SK-N-SH (cell line): ENCODE results near the gene PSKH1. TPM values are rescaled to one million over a fixed set of nuclear protein-coding genes. Genes with fewer than 3 reads are reported as not detected.
A peak's percentile ranks its signal among the peaks of the same experiment; 100 is the strongest.

ENCODE experiments used
- CTCF ChIA-PET: fragments of 300-600, 350-600 bp; formaldehyde crosslinking; extraction: SDS; loops from one replicate; lab custom pipeline; 2021; lab: Yijun Ruan, JAX
- POLR2A ChIA-PET: fragments of 350-600 bp; sonication (Branson Sonifier 250); formaldehyde crosslinking; extraction: SDS; loops from one replicate; lab custom pipeline; 2020; ENCODE audit warnings: antibody characterized with exemption, inconsistent platforms; lab: Yijun Ruan, JAX
- DNase-seq: peaks from one replicate; pipeline ENCODE4 v3.0.0; 2012
- H2AFZ ChIP-seq: fragments of 200-600 bp; sonication (generic); 2 replicates; pipeline ENCODE4 v1.8.1; 2016; ENCODE audit warnings: antibody characterized with exemption, mild to moderate bottlenecking, low read depth
- H3F3A ChIP-seq: fragments of 200-600 bp; sonication (generic); replicated peaks from 2 replicates; pipeline ENCODE3; 2016; ENCODE audit warnings: antibody characterized with exemption, mild to moderate bottlenecking; ENCODE audit not compliant: insufficient read depth
- H3K27ac ChIP-seq, 2 experiments: fragments of 200-500 bp in 1 of 2; fragments of 200-600 bp in 1 of 2; sonication (Bioruptor generic) in 1 of 2; sonication (generic), shearing (Covaris generic) in 1 of 2; 2 replicates each; pipeline versions ENCODE4 v1.5.1 to v1.6.1; 2014 to 2016; ENCODE audit warnings: low read depth in 2 of 2, inconsistent platforms in 1 of 2, low read length in 1 of 2, mild to moderate bottlenecking in 1 of 2, mixed read lengths in 1 of 2
- H3K27me3 ChIP-seq: fragments of 200-600 bp; sonication (generic), shearing (Covaris generic); 2 replicates; pipeline ENCODE4 v1.6.1; 2016; ENCODE audit warnings: mixed run types; ENCODE audit not compliant: insufficient read depth
- H3K36me3 ChIP-seq, 2 experiments: fragments of 200-500 bp in 1 of 2; fragments of 200-600 bp in 1 of 2; sonication (Bioruptor generic) in 1 of 2; sonication (generic) in 1 of 2; replicated peaks in 1 of 2; 2 replicates each; pipeline versions ENCODE3 to v1.5.1; 2014 to 2016; ENCODE audit warnings: low read length in 1 of 2, mild to moderate bottlenecking in 1 of 2; ENCODE audit not compliant: insufficient read depth in 2 of 2, control insufficient read depth in 1 of 2
- H3K4me1 ChIP-seq, 2 experiments: fragments of 200-500 bp in 1 of 2; fragments of 200-600 bp in 1 of 2; sonication (Bioruptor generic) in 1 of 2; sonication (generic), shearing (Covaris generic) in 1 of 2; 2 replicates each; pipeline versions ENCODE4 v1.5.1 to v1.6.1; 2014 to 2016; ENCODE audit warnings: low read depth in 1 of 2, low read length in 1 of 2, mixed run types in 1 of 2; ENCODE audit not compliant: insufficient read depth in 2 of 2, control insufficient read depth in 1 of 2
- H3K4me2 ChIP-seq: fragments of 200-600 bp; sonication (generic), shearing (Covaris generic); 2 replicates; pipeline ENCODE4 v1.6.1; 2017; ENCODE audit warnings: mixed run types
- H3K4me3 ChIP-seq, 2 experiments: fragments of 200-500 bp in 1 of 2; fragments of 200-600 bp in 1 of 2; sonication (Bioruptor generic) in 1 of 2; sonication (generic), shearing (Covaris generic) in 1 of 2; 2 replicates each; pipeline versions ENCODE4 v1.5.1 to v1.8.1; 2014 to 2016; ENCODE audit warnings: low read depth in 2 of 2, inconsistent platforms in 1 of 2, low read length in 1 of 2, mild to moderate bottlenecking in 1 of 2, mixed read lengths in 1 of 2, moderate library complexity in 1 of 2
- H3K79me2 ChIP-seq: fragments of 200-600 bp; sonication (generic); 2 replicates; pipeline ENCODE4 v1.8.1; 2017; ENCODE audit warnings: mild to moderate bottlenecking; ENCODE audit not compliant: insufficient read depth
- H3K9ac ChIP-seq: fragments of 200-600 bp; sonication (generic); 2 replicates; pipeline ENCODE4 v1.6.1; 2017; ENCODE audit warnings: mixed run types
- H3K9me2 ChIP-seq: fragments of 200-600 bp; sonication (generic); 2 replicates; pipeline ENCODE4 v1.6.1; 2017; ENCODE audit warnings: mixed run types
- H3K9me3 ChIP-seq: fragments of 200-600 bp; sonication (generic); 2 replicates; pipeline ENCODE4 v1.6.1; 2017; ENCODE audit warnings: mixed run types, mild to moderate bottlenecking, moderate library complexity
- H4K20me1 ChIP-seq: fragments of 200-600 bp; sonication (generic); 2 replicates; pipeline ENCODE4 v1.6.1; 2017; ENCODE audit warnings: mild to moderate bottlenecking, mixed run types; ENCODE audit not compliant: insufficient read depth
- CHD2 ChIP-seq: fragments of 150-350 bp; IDR thresholded peaks from 2 replicates; pipeline ENCODE4 v1.6.1; 2018; ENCODE audit warnings: low read length; ENCODE audit not compliant: partially characterized antibody
- ELF1 ChIP-seq: IDR thresholded peaks from 2 replicates; pipeline ENCODE4 v1.4.0; 2012
- GABPA ChIP-seq: IDR thresholded peaks from 2 replicates; pipeline ENCODE4 v1.4.0; 2012; ENCODE audit warnings: low read depth, mild to moderate bottlenecking
- GATA2 ChIP-seq: sonication (generic); formaldehyde crosslinking; IDR thresholded peaks from 2 replicates; pipeline ENCODE4 v1.5.0; 2020; ENCODE audit warnings: mild to moderate bottlenecking, missing genetic modification reagents
- JUND ChIP-seq: IDR thresholded peaks from 2 replicates; pipeline ENCODE4 v1.4.0; 2012
- MEF2A ChIP-seq: IDR thresholded peaks from 2 replicates; pipeline ENCODE4 v1.4.0; 2012; ENCODE audit warnings: low read depth, borderline replicate concordance
- MXI1 ChIP-seq: IDR thresholded peaks from 2 replicates; pipeline ENCODE4 v1.6.1; 2012; ENCODE audit warnings: mild to moderate bottlenecking, low read depth, low read length, improper control_type of control experiment
- POLR2AphosphoS5 ChIP-seq: IDR thresholded peaks from 2 replicates; pipeline ENCODE4 v1.6.1; 2012; ENCODE audit warnings: low read depth, low read length
- SIN3A ChIP-seq: IDR thresholded peaks from 2 replicates; pipeline ENCODE4 v1.6.1; 2012; ENCODE audit warnings: low read depth, mild to moderate bottlenecking, low read length, moderate library complexity, borderline replicate concordance
- SMC3 ChIP-seq: IDR thresholded peaks from 2 replicates; pipeline ENCODE4 v1.6.1; 2012; ENCODE audit warnings: low read depth, low read length, improper control_type of control experiment
- TAF1 ChIP-seq: IDR thresholded peaks from 2 replicates; pipeline ENCODE4 v1.6.1; 2012; ENCODE audit warnings: low read depth, mild to moderate bottlenecking, low read length, moderate library complexity, borderline replicate concordance
- TEAD4 ChIP-seq: IDR thresholded peaks from 2 replicates; pipeline ENCODE4 v1.4.0; 2012; ENCODE audit warnings: mild to moderate bottlenecking, borderline replicate concordance; ENCODE audit not compliant: insufficient read depth
- YY1 ChIP-seq: IDR thresholded peaks from 2 replicates; pipeline ENCODE4 v1.4.0; 2012; ENCODE audit warnings: low read depth, mild to moderate bottlenecking
- WGBS: methylation state at CpG from one replicate; pipeline ENCODE4 v1.1.6; 2017; ENCODE audit warnings: low lambda C conversion rate; 5-methylcytosine and 5-hydroxymethylcytosine counted together
- polyA plus RNA-seq, 3 experiments: library from polyadenylated mRNA; depleted of rRNA; stranded (reverse); fragments of >200 nt; gene quantifications; 2 replicates each; pipeline ENCODE4 v1.2.3, GENCODE V29; 2012
- TF ChIP-seq, protein P1 (sequence below): IDR thresholded peaks from 2 replicates; pipeline ENCODE4 v1.4.0; 2012; ENCODE audit warnings: low read depth, borderline replicate concordance
- TF ChIP-seq, protein P2 (sequence below): fragments of 150-350 bp; IDR thresholded peaks from 2 replicates; pipeline ENCODE4 v1.6.1; 2017; ENCODE audit warnings: antibody characterized with exemption, low read length, low read depth, borderline replicate concordance
- TF ChIP-seq, protein P3 (sequence below): IDR thresholded peaks from 2 replicates; pipeline ENCODE4 v1.4.0; 2012; ENCODE audit warnings: low read depth
- TF ChIP-seq, protein P4 (sequence below): IDR thresholded peaks from 2 replicates; pipeline ENCODE4; 2012

The PSKH1 gene
- polyA plus RNA-seq, 1 of the 3 experiments (the other 2 are of a cell fraction): 30.1 TPM

DNA sequence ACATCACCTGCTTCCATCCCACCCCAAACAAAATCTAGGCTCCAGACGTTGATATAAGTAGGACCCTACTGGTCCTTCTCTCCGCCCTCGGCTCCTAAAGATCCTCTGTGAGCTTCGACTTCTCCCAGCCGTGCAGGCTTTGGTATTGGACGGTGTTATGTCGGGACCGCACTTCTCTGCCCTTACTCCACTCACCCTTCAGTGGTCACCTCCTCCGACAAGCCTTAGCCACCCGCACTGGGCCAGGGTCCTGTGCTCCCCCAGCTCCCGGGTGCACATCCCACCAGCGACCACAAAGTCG is 42.0 kb downstream of the PSKH1 start:
- WGBS: 14% methylated on average over 13 of the region's 13 CpGs
- Histone ChIP-seq H3K4me3 (peak overlapping the region; percentile 84 to 89), H3K9me2 (no peaks in the 10 kb centered on the region), H3K9me3 (no peaks in the 10 kb centered on the region), H3K36me3 (peaks cover 0 to 20% of the 10 kb centered on the region in 2 experiments), H3K27ac (peak overlapping the region; percentile 13 to 64; a peak in 3 of 4 replicates), H4K20me1 (no peaks in the 10 kb centered on the region), H3K9ac (peak overlapping the region; percentile 86), H2AFZ (peak overlapping the region; percentile 61), H3K4me1 (peaks cover 11 to 25% of the 10 kb centered on the region in 2 experiments; a peak in 2 of 4 replicates), H3F3A (peaks cover 10% of the 10 kb centered on the region), H3K27me3 (no peaks in the 10 kb centered on the region), H3K4me2 (peak overlapping the region; percentile 99), H3K79me2 (peaks cover 23% of the 10 kb centered on the region)
- ChIA-PET CTCF (interaction anchor here (0.7 to 28.1 kb wide), 7 partner anchors 27 to 263 kb away, joined by 3 to 564 read pairs (median 7); partner anchors contain the start of genes EDC4, NRN1L and PSKH1), POLR2A (interaction anchor here (0.6 to 2.5 kb wide), 11 partner anchors 9 to 1112 kb away, joined by 3 to 12 read pairs (median 4); partner anchors contain the start of genes ACD, LCAT, NFATC3 and NRN1L)
- peak; percentile 61 for DNase-seq
- TF ChIP-seq POLR2AphosphoS5 (0 out of 2 replicates have a peak, but pooled peaks have one; percentile 1), JUND (no peak), GATA2 (CRISPR knock-in tag) (no peak)

DNA sequence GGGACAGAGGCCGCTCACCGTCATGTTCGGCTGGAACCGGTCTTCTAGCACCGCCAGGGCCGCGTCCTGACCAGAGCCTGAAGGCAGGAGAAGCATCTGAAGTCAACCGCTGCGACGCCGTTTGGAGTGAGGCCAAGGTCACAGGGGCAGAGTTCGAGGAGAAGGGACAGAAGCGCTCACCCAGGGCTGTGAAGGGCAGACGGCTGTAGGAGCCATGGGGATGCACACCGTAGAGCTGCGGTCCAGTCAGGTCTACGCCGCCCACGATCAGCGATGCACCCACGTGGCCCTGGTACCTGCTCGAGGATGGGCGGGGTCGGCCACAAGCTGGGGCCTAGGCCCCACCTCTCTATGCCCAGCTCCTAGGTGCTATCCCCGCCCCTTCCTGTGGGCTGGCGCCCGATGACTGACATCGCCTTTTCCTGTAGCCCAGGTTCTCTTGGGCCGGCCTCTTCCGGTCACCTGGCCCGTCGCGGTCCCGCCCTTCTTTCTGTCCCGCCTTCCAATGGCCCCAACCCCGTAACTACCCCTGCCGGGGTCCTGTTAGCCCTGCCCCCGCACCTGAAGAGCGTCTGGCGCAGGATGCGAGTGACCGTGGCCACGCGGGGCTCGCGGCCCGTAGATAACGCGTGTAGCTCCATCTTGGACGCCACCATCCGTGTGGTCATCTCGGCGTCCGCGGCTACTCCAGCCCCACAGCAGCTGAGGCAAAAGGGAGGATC is 42.5 kb downstream of the PSKH1 start:
- peak overlapping the region; percentile 61 for H2AFZ ChIP-seq
- peak overlapping the region; percentile 86 for H3K9ac ChIP-seq
- no peaks in the 10 kb centered on the region for H3K9me2 ChIP-seq
- peaks cover 23% of the 10 kb centered on the region for H3K79me2 ChIP-seq
- H3K4me1 ChIP-seq: peaks cover 11 to 28% of the 10 kb centered on the region in 2 experiments; a peak in 2 of 4 replicates
- H3K4me2 ChIP-seq: peak overlapping the region; percentile 99
- 2% methylated on average over 15 of the region's 55 CpGs for WGBS
- TF ChIP-seq GABPA (peak; percentile 84), POLR2AphosphoS5 (peak; percentile 88), SMC3 (no peak), CHD2 (peak; percentile 30), YY1 (peak; percentile 63), MXI1 (peak; percentile 99), ELF1 (peak; percentile 67; the same call in 1 of the 2 replicates), SIN3A (peak; percentile 55; the same call in 1 of the 2 replicates), MEF2A (no peak), TEAD4 (no peak), TAF1 (peak; percentile 79)
- TF ChIP-seq, protein P1, sequence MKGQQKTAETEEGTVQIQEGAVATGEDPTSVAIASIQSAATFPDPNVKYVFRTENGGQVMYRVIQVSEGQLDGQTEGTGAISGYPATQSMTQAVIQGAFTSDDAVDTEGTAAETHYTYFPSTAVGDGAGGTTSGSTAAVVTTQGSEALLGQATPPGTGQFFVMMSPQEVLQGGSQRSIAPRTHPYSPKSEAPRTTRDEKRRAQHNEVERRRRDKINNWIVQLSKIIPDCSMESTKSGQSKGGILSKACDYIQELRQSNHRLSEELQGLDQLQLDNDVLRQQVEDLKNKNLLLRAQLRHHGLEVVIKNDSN: peak; percentile 93
- TF ChIP-seq, protein P2, sequence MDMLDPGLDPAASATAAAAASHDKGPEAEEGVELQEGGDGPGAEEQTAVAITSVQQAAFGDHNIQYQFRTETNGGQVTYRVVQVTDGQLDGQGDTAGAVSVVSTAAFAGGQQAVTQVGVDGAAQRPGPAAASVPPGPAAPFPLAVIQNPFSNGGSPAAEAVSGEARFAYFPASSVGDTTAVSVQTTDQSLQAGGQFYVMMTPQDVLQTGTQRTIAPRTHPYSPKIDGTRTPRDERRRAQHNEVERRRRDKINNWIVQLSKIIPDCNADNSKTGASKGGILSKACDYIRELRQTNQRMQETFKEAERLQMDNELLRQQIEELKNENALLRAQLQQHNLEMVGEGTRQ: peak; percentile 75
- TF ChIP-seq, protein P3, sequence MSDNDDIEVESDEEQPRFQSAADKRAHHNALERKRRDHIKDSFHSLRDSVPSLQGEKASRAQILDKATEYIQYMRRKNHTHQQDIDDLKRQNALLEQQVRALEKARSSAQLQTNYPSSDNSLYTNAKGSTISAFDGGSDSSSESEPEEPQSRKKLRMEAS: peak; percentile 97
- TF ChIP-seq, protein P4, sequence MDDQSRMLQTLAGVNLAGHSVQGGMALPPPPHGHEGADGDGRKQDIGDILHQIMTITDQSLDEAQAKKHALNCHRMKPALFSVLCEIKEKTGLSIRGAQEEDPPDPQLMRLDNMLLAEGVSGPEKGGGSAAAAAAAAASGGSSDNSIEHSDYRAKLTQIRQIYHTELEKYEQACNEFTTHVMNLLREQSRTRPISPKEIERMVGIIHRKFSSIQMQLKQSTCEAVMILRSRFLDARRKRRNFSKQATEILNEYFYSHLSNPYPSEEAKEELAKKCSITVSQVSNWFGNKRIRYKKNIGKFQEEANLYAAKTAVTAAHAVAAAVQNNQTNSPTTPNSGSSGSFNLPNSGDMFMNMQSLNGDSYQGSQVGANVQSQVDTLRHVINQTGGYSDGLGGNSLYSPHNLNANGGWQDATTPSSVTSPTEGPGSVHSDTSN: peak; percentile 96
- peaks cover 0 to 15% of the 10 kb centered on the region in 2 experiments for H3K36me3 ChIP-seq
- no peaks in the 10 kb centered on the region for H3K27me3 ChIP-seq
- H3F3A ChIP-seq: peaks cover 10% of the 10 kb centered on the region
- peak overlapping the region; percentile 84 to 89 for H3K4me3 ChIP-seq
- H4K20me1 ChIP-seq: no peaks in the 10 kb centered on the region
- no peaks in the 10 kb centered on the region for H3K9me3 ChIP-seq
- DNase-seq: peak; percentile 98
- CTCF ChIA-PET: interaction anchor here (0.7 to 28.1 kb wide), 7 partner anchors 26 to 263 kb away, joined by 3 to 564 read pairs (median 7); partner anchors contain the start of genes EDC4, NRN1L and PSKH1
- H3K27ac ChIP-seq: peak overlapping the region; percentile 79 to 85
- POLR2A ChIA-PET: interaction anchor here (0.6 to 2.5 kb wide), 13 partner anchors 9 to 1112 kb away, joined by 3 to 12 read pairs (median 4); partner anchors contain the start of genes DDX28, DUS2, LCAT and NFATC3
